B cell (primary cell): ENCODE results near the gene DENND1A. TPM values are rescaled to one million over a fixed set of nuclear protein-coding genes. Genes with fewer than 3 reads are reported as not detected.

ENCODE experiments used
- ATAC-seq: fragments of 200-7000 bp; cut with Tn5 transposase; one replicate; pipeline ENCODE4 v1.10.0; 2021; ENCODE audit warnings: low read depth, mild to moderate bottlenecking, moderate number of reproducible peaks, moderate library complexity
- CTCF ChIA-PET: fragments of 350-600 bp; sonication (Branson Sonifier 250); formaldehyde crosslinking; loops from one replicate; lab custom pipeline; 2021; ENCODE audit warnings: antibody characterized with exemption, inconsistent platforms; lab: Charles Lee
- POLR2A ChIA-PET: fragments of 350-600 bp; sonication (Branson Sonifier 250); formaldehyde crosslinking; loops from one replicate; lab custom pipeline; 2021; ENCODE audit warnings: antibody characterized with exemption; lab: Charles Lee
- DNase-seq: peaks from one replicate; pipeline ENCODE4 v3.0.0; 2013
- H2AFZ ChIP-seq: 2 replicates; pipeline ENCODE4 v1.6.1; 2012; ENCODE audit warnings: mild to moderate bottlenecking, low read depth, low read length; ENCODE audit not compliant: insufficient read depth, poor library complexity, severe bottlenecking
- H3K27ac ChIP-seq, 2 donors: 1 replicate in 1 of 2; 2 replicates in 1 of 2; pipeline ENCODE4 v1.5.1; 2012 to 2013; ENCODE audit warnings: low read length in 2 of 2, mild to moderate bottlenecking in 2 of 2, moderate library complexity in 1 of 2
- H3K27me3 ChIP-seq, 4 experiments: fragments of 200-600 bp in 1 of 4; sonication (generic) in 1 of 4; replicated peaks in 1 of 4; 1 replicate in 2 of 4; 2 replicates in 2 of 4; pipeline versions ENCODE4 v1.6.1 to v1.7.0; 2013 to 2016; ENCODE audit warnings: low read length in 3 of 4, mild to moderate bottlenecking in 2 of 4, mixed read lengths in 1 of 4, moderate library complexity in 1 of 4; ENCODE audit not compliant: insufficient read depth in 4 of 4, control insufficient read depth in 3 of 4; ENCODE audit errors: control extremely low read depth in 1 of 4
- H3K36me3 ChIP-seq, 2 experiments: replicated peaks in 1 of 2; 1 replicate in 1 of 2; 2 replicates in 1 of 2; pipeline versions ENCODE4 v1.6.1 to v1.7.1; 2013; ENCODE audit warnings: low read length in 1 of 2; ENCODE audit not compliant: insufficient read depth in 2 of 2, control insufficient read depth in 1 of 2; ENCODE audit errors: control extremely low read depth in 1 of 2, extremely low read depth in 1 of 2
- H3K4me1 ChIP-seq, 2 donors: fragments of 200-600 bp in 1 of 2; sonication (generic) in 1 of 2; 1 replicate in 1 of 2; 2 replicates in 1 of 2; pipeline versions ENCODE4 v1.5.1 to v1.6.1; 2013 to 2017; ENCODE audit warnings: low read length in 2 of 2; ENCODE audit not compliant: control insufficient read depth in 2 of 2, insufficient read depth in 2 of 2
- H3K4me2 ChIP-seq: replicated peaks from 2 replicates; pipeline ENCODE3; 2012; ENCODE audit warnings: mild to moderate bottlenecking, low read depth, low read length; ENCODE audit not compliant: poor library complexity, severe bottlenecking
- H3K4me3 ChIP-seq, 5 experiments: fragments of 200-600 bp in 1 of 5; sonication (generic) in 1 of 5; 1 replicate in 3 of 5; 2 replicates in 2 of 5; pipeline versions ENCODE4 v1.5.1 to v1.7.0; 2011 to 2016; ENCODE audit warnings: low read length in 4 of 5, mild to moderate bottlenecking in 4 of 5, low read depth in 2 of 5, control low read depth in 1 of 5, moderate library complexity in 1 of 5; ENCODE audit not compliant: insufficient read depth in 1 of 5; ENCODE audit errors: control extremely low read depth in 1 of 5, extremely low read depth in 1 of 5
- H3K79me2 ChIP-seq: fragments of 200-600 bp; sonication (generic); one replicate; pipeline ENCODE4 v1.6.0; 2016; ENCODE audit warnings: low read length; ENCODE audit not compliant: control insufficient read depth, insufficient read depth
- H3K9ac ChIP-seq: fragments of 200-600 bp; sonication (generic); 2 replicates; pipeline ENCODE4 v1.6.1; 2017; ENCODE audit warnings: mild to moderate bottlenecking, low read length, moderate library complexity
- H3K9me3 ChIP-seq, 3 donors: one replicate each; pipeline versions ENCODE4 v1.6.1 to v1.7.1; 2013; ENCODE audit warnings: low read length in 2 of 3; ENCODE audit not compliant: control insufficient read depth in 2 of 3, insufficient read depth in 1 of 3; ENCODE audit errors: control extremely low read depth in 1 of 3
- H4K20me1 ChIP-seq: 2 replicates; pipeline ENCODE4 v1.6.0; 2012; ENCODE audit warnings: mild to moderate bottlenecking, low read length; ENCODE audit not compliant: insufficient read depth, control insufficient read depth, poor library complexity, severe bottlenecking
- H3K27ac Mint-ChIP-seq: one replicate; pipeline ENCODE4 v1.8.0; 2021; ENCODE audit warnings: mixed read lengths
- H3K27me3 Mint-ChIP-seq: one replicate; pipeline ENCODE4 v1.8.0; 2021; ENCODE audit warnings: mixed read lengths
- H3K4me1 Mint-ChIP-seq: one replicate; pipeline ENCODE4 v1.8.0; 2021; ENCODE audit warnings: mixed read lengths
- H3K4me3 Mint-ChIP-seq: one replicate; pipeline ENCODE4 v1.8.0; 2021; ENCODE audit warnings: mixed read lengths
- H3K9me3 Mint-ChIP-seq: one replicate; pipeline ENCODE4 v1.8.0; 2022; ENCODE audit warnings: mixed read lengths; ENCODE audit not compliant: insufficient read depth
- CTCF ChIP-seq: fragments of 200-600 bp; IDR thresholded peaks from one replicate; pipeline ENCODE4 v1.8.0; 2022; ENCODE audit warnings: antibody characterized with exemption, mild to moderate bottlenecking
- EZH2 ChIP-seq: IDR thresholded peaks from 2 replicates; pipeline ENCODE4 v1.6.1; 2012; ENCODE audit warnings: borderline replicate concordance, low read depth, mild to moderate bottlenecking, moderate library complexity, low read length; ENCODE audit not compliant: insufficient read depth, poor library complexity, severe bottlenecking
- WGBS: methylation state at CpG from one replicate; pipeline ENCODE4 v1.1.5; 2013; ENCODE audit warnings: missing lambda C conversion rate; ENCODE audit not compliant: insufficient coverage; 5-methylcytosine and 5-hydroxymethylcytosine counted together
- intact Hi-C: fragments of 100-400 bp; cut with micrococcal nuclease; formaldehyde crosslinking; loops from one replicate; pipeline ENCODE4 v1.10.0; 2022
- polyA plus RNA-seq: library from polyadenylated mRNA; depleted of rRNA; stranded (reverse); fragments of >200 nt; gene quantifications from 2 replicates; pipeline ENCODE4 v1.2.3, GENCODE V29; 2012
- total RNA-seq, 2 donors: library from RNA; stranded (reverse); fragments of 120-200 nt in 1 of 2; gene quantifications; 1 replicate in 1 of 2; 2 replicates in 1 of 2; pipeline versions ENCODE4 v1.2.3 to v1.2.4, GENCODE V29; 2013 to 2022

Gene DENND1A
- total and polyA plus RNA-seq, 2 donors (not counting 1 experiment from before 2014, with no cell fraction given), result 10.8 to 26.0 TPM

- Histone ChIP-seq H3K4me1 (peaks cover 5 to 18% of the 10 kb centered on the region in 2 donors), H3K27ac (no peak overlapping the region), H3K4me2 (no peak overlapping the region), H2AFZ (no peak overlapping the region), H3K27me3 (no peaks in the 10 kb centered on the region), H3K4me3 (no peak overlapping the region), H4K20me1 (no peaks in the 10 kb centered on the region), H3K9me3 (no peaks in the 10 kb centered on the region), H3K79me2 (no peaks in the 10 kb centered on the region), H3K36me3 (no peaks in the 10 kb centered on the region), H3K9ac (no peak overlapping the region)
- Mint-ChIP-seq H3K9me3 (no peaks in the 10 kb centered on the region), H3K27me3 (no peaks in the 10 kb centered on the region), H3K27ac (no peak overlapping the region), H3K4me1 (peaks cover 20% of the 10 kb centered on the region), H3K4me3 (no peak overlapping the region)
- no peak for ATAC-seq
- POLR2A ChIA-PET, result no interaction called here
- CTCF ChIA-PET, result interaction anchor here (0.7 kb wide), 1 partner anchor 71 kb away, joined by 5 read pairs; no protein-coding TSS in a partner anchor
- no peak for DNase-seq
- WGBS, result over 99% methylated on average over 6 of the region's 8 CpGs
- no peak for TF ChIP-seq EZH2
- no peak for TF ChIP-seq CTCF
- intact Hi-C loops, result no loop called here
Measured at GRCh38 chr9:123616707-123617106, 313.2 kb downstream of the DENND1A start.

- 100% methylated on average over 1 of the region's 1 CpG for WGBS
- H4K20me1 ChIP-seq, result no peaks in the 10 kb centered on the region
- H3K36me3 ChIP-seq, result no peaks in the 10 kb centered on the region
- no peak overlapping the region for H3K9ac ChIP-seq
- H3K4me3 ChIP-seq, result no peak overlapping the region
- no peak overlapping the region for H3K27ac ChIP-seq
- DNase-seq (peak; percentile 18), ATAC-seq (peak; percentile 45)
- Mint-ChIP-seq H3K4me3 (no peak overlapping the region), H3K27ac (peak overlapping the region; percentile 23), H3K27me3 (no peaks in the 10 kb centered on the region), H3K9me3 (no peaks in the 10 kb centered on the region), H3K4me1 (peaks cover 31% of the 10 kb centered on the region)
- H3K27me3 ChIP-seq, result no peaks in the 10 kb centered on the region
- ChIA-PET CTCF (interaction anchor here (0.9 kb wide), 1 partner anchor 14 kb away, joined by 3 read pairs; no protein-coding TSS in a partner anchor), POLR2A (no interaction called here)
- H2AFZ ChIP-seq, result no peak overlapping the region
- H3K4me1 ChIP-seq, result peaks cover 5 to 22% of the 10 kb centered on the region in 2 donors
- TF ChIP-seq CTCF (no peak), EZH2 (no peak)
- H3K79me2 ChIP-seq, result no peaks in the 10 kb centered on the region
- no peak overlapping the region for H3K4me2 ChIP-seq
- intact Hi-C loops, result no loop called here
- no peaks in the 10 kb centered on the region for H3K9me3 ChIP-seq
Measured at GRCh38 chr9:123615381-123615780, 314.5 kb downstream of the DENND1A start.
